Activated CD4-positive, alpha-beta memory T cell treated with anti-CD3 and anti-CD28 coated beads for 36 hours (primary cell): ENCODE data around the gene ZFP69. TPM values are rescaled to one million over a fixed set of nuclear protein-coding genes. Genes with fewer than 3 reads are reported as not detected.
"Not testable (repeated sequence)": the region's sequence is repeated elsewhere in the genome, so short reads cannot be mapped to it uniquely, and the experiment has no call there.

Experiments used
- CTCF ChIA-PET: fragments of 350-600 bp; sonication (Branson Sonifier 250); formaldehyde crosslinking; loops from one replicate; lab custom pipeline; 2021; ENCODE audit warnings: antibody characterized with exemption, inconsistent platforms; lab: Charles Lee
- POLR2A ChIA-PET: fragments of 350-600 bp; sonication (Branson Sonifier 250); formaldehyde crosslinking; loops from one replicate; lab custom pipeline; 2021; ENCODE audit warnings: antibody characterized with exemption; lab: Charles Lee
- DNase-seq: peaks from one replicate; pipeline ENCODE4 v3.0.0-alpha.2; 2020
- H3K27ac Mint-ChIP-seq: one replicate; pipeline ENCODE4 v1.8.0; 2021; ENCODE audit warnings: mixed read lengths
- H3K27me3 Mint-ChIP-seq: one replicate; pipeline ENCODE4 v1.8.0; 2021; ENCODE audit warnings: mixed read lengths
- H3K36me3 Mint-ChIP-seq: one replicate; pipeline ENCODE4 v1.8.0; 2021; ENCODE audit warnings: mixed read lengths
- H3K4me1 Mint-ChIP-seq: one replicate; pipeline ENCODE4 v1.8.0; 2021; ENCODE audit warnings: low read depth, mixed read lengths
- H3K4me3 Mint-ChIP-seq: one replicate; pipeline ENCODE4 v1.8.0; 2021; ENCODE audit warnings: mild to moderate bottlenecking, mixed read lengths
- H3K9me3 Mint-ChIP-seq: one replicate; pipeline ENCODE4 v1.8.0; 2021; ENCODE audit warnings: mixed read lengths
- intact Hi-C: fragments of 100-400 bp; cut with micrococcal nuclease; formaldehyde crosslinking; loops from one replicate; pipeline ENCODE4 v1.15.1; 2023
- total RNA-seq, 2 experiments: library from RNA; stranded (reverse); gene quantifications; one replicate each; pipeline ENCODE4 v1.2.3, GENCODE V29; 2021

Gene ZFP69
- total RNA-seq, 2 experiments from 2014 or later: 3.9 to 4.5 TPM

DNA sequence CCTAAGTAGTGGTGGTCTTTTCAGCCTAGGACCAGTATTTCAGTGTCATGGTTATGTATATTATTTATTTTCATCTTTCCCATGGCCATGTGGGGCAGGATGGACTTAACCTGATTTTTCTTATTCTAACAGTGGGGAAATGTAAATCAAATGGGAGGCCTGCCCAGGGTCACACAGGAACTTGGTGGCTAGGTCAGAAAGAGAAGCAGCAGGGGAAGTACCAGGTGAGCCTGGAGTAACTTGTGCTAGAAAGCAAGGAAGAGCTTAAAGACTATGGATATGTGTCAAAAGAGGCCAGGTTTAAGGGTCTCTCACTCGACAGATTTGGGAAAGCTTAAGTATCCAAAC, 25.9 kb upstream of the ZFP69 start:
- Mint-ChIP-seq H3K4me3 (peak overlapping the region; percentile 78), H3K9me3 (peaks cover 53% of the 10 kb centered on the region), H3K4me1 (peaks cover 34% of the 10 kb centered on the region), H3K36me3 (peaks cover 61% of the 10 kb centered on the region), H3K27me3 (no peaks in the 10 kb centered on the region), H3K27ac (peak overlapping the region; percentile 97)
- no peak for DNase-seq
- CTCF ChIA-PET: interaction anchor here (0.7 to 2.0 kb wide), 6 partner anchors 13 to 1053 kb away, joined by 3 to 10 read pairs (median 4); partner anchors contain the start of genes EXO5 and ZNF684
- POLR2A ChIA-PET: interaction anchor here (1.1 to 2.1 kb wide), 6 partner anchors 8 to 241 kb away, joined by 3 to 21 read pairs (median 6); partner anchors contain the start of genes EXO5, NFYC and ZFP69
- intact Hi-C loops: loop anchor here (1.0 to 10.0 kb wide), 6 partner anchors 26 to 244 kb away; partner anchors contain the start of genes EXO5, NFYC, ZFP69 and ZMPSTE24

DNA sequence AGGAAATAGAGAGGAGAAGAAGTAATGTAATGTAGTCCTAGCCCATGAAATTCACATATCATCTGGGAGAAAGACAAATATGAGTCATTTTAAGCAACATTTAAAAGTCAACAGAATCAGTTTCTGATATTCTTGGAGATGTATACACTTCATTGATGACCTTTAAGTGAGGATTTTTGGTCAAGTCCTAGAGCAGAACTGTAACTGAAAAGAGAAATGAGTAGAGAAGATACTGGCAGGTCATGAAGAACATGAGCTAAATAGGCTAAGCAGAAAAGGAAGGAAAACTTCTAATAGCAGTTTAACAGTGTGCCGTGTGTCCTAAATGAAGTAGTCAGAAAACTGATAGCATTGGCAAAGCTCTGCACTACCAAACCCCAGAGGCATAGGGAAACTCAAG, 22.2 kb upstream of the ZFP69 start:
- peaks cover 26% of the 10 kb centered on the region for H3K4me1 Mint-ChIP-seq
- DNase-seq: no peak
- ChIA-PET CTCF (no interaction called here), POLR2A (no interaction called here)
- H3K36me3 Mint-ChIP-seq: peaks cover 83% of the 10 kb centered on the region
- no peak overlapping the region for H3K4me3 Mint-ChIP-seq
- peaks cover 79% of the 10 kb centered on the region for H3K9me3 Mint-ChIP-seq
- no peak overlapping the region for H3K27ac Mint-ChIP-seq
- H3K27me3 Mint-ChIP-seq: no peaks in the 10 kb centered on the region
- intact Hi-C loops: loop anchor here (10.0 kb wide), 1 partner anchor 240 kb away; the partner anchor contains the start of gene NFYC

DNA sequence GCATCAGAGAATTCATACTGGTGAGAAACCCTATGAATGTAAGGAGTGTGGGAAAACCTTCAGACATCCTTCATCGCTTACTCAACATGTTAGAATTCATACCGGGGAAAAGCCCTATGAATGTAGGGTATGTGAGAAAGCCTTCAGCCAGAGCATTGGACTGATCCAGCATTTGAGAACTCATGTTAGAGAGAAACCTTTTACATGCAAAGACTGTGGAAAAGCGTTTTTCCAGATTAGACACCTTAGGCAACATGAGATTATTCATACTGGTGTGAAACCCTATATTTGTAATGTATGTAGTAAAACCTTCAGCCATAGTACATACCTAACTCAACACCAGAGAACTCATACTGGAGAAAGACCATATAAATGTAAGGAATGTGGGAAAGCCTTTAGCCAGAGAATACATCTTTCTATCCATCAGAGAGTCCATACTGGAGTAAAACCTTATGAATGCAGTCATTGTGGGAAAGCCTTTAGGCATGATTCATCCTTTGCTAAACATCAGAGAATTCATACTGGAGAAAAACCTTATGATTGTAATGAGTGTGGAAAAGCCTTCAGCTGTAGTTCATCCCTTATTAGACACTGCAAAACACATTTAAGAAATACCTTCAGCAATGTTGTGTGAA, 14.0 kb upstream of the ZFP69 start:
- no peak overlapping the region for H3K4me3 Mint-ChIP-seq
- POLR2A ChIA-PET: no interaction called here
- peaks cover 84% of the 10 kb centered on the region for H3K9me3 Mint-ChIP-seq
- H3K27me3 Mint-ChIP-seq: no peaks in the 10 kb centered on the region
- H3K36me3 Mint-ChIP-seq: peaks cover 84% of the 10 kb centered on the region
- H3K27ac Mint-ChIP-seq: no peak overlapping the region
- no peak for DNase-seq
- CTCF ChIA-PET: interaction anchor here (1.1 kb wide), 1 partner anchor 21 kb away, joined by 9 read pairs; no protein-coding TSS in a partner anchor
- intact Hi-C loops: no loop called here
- H3K4me1 Mint-ChIP-seq: no peaks in the 10 kb centered on the region

DNA sequence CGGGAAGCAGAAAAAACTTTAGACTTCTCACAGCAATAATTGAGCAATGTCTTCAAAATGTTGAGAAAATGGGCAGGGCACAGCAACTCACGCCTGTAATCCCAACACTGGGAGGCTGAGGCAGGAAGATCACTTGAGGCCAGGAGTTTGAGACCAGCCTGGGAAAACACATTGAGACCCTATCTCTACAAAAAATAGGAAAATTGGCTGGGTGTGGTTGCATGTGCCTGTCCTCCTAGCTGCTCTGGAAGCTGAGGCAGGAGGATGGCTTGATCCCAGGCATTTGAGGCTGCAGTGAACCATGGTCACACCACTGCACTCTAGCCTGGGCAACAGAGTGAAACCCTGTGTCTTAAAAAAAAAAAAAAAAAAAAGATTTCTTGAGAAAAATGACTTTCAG, 7.8 kb upstream of the ZFP69 start:
- Mint-ChIP-seq H3K9me3 (peaks cover 91% of the 10 kb centered on the region), H3K4me3 (no peak overlapping the region), H3K27me3 (no peaks in the 10 kb centered on the region), H3K4me1 (no peaks in the 10 kb centered on the region), H3K27ac (no peak overlapping the region), H3K36me3 (peaks cover 59% of the 10 kb centered on the region)
- no peak for DNase-seq
- intact Hi-C loops: no loop called here
- ChIA-PET POLR2A (interaction anchor here (0.5 kb wide), 1 partner anchor 15 kb away, joined by 4 read pairs; no protein-coding TSS in a partner anchor), CTCF (no interaction called here)

DNA sequence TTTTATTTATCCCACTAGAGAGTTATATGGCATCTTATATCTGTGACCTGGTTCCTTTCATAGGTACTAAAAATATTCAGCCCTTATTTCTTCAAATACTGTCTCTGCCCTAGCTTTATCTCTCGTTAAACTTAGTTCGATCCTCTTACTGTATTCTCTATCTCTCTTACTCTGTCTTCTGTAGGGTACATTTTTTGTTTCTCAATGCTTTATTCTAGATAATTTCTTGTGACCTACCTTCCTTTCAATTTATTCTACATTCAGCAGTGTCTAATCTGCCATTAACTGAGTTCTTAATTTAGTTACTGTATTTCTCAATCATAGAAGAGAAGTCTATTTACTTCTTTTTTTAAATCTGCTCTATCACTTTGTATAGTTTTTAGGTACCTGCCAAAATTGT, 1.8 kb upstream of the ZFP69 start:
- no peak for DNase-seq
- Mint-ChIP-seq H3K4me1 (peaks cover 19% of the 10 kb centered on the region), H3K36me3 (peaks cover 26% of the 10 kb centered on the region), H3K9me3 (peaks cover 62% of the 10 kb centered on the region), H3K27me3 (no peaks in the 10 kb centered on the region), H3K4me3 (no peak overlapping the region), H3K27ac (no peak overlapping the region)
- intact Hi-C loops: no loop called here
- CTCF ChIA-PET: no interaction called here
- POLR2A ChIA-PET: no interaction called here

DNA sequence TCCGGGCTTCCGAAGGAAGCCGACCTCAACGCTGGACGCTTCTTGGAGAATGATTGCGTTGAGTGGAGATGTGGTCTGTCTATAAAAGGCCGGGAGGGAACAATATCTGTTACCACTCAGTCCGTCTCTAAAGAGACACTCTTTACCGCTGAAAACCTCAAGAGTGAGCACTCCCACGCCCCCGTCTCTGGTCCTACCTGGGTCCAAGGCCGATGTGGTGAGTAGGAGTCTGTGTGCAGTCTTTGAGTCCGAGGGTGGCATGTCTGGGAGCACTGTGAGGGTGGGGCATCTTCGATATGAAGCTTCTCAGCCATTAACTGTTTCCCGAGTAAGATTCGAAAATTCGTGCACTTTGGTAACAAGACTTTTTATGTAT, 576 bp downstream of the ZFP69 start:
- POLR2A ChIA-PET: interaction anchor here (1.1 to 2.6 kb wide), 2 partner anchors 27 to 104 kb away, joined by 3 to 13 read pairs; partner anchors contain the start of genes SMAP2 and ZFP69B
- H3K4me3 Mint-ChIP-seq: peak overlapping the region; percentile 78
- H3K4me1 Mint-ChIP-seq: peaks cover 19% of the 10 kb centered on the region
- H3K9me3 Mint-ChIP-seq: peaks cover 59% of the 10 kb centered on the region
- DNase-seq: peak; percentile 41
- peaks cover 38% of the 10 kb centered on the region for H3K36me3 Mint-ChIP-seq
- CTCF ChIA-PET: interaction anchor here (0.6 to 2.0 kb wide), 5 partner anchors 9 to 325 kb away, joined by 3 to 6 read pairs (median 6); partner anchors contain the start of gene ZFP69B
- H3K27ac Mint-ChIP-seq: peak overlapping the region; percentile 65
- H3K27me3 Mint-ChIP-seq: no peaks in the 10 kb centered on the region
- intact Hi-C loops: loop anchor here (1.0 to 2.0 kb wide), 2 partner anchors 26 to 31 kb away; partner anchors contain the start of gene EXO5

DNA sequence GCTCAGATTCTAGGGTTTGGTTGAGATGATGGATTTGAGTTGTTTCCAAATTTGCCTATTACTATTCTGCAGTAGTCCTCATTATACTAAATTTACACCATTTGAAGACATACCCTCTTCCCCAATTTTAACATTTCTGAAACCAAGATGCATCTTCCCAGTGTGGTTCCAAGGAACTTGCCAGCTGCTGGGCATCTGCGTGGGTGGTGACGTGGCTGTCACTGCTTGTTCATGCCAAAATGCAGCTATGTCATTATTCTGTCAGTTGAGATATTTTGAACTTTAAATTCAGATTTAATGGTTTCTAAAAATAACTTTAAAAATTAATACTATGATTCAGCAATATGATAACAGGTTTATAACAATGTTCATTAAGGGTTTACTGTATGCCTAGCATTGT, 1.2 kb downstream of the ZFP69 start:
- intact Hi-C loops: no loop called here
- ChIA-PET CTCF (interaction anchor here (0.6 to 2.0 kb wide), 5 partner anchors 8 to 326 kb away, joined by 3 to 6 read pairs (median 6); partner anchors contain the start of gene ZFP69B), POLR2A (interaction anchor here (1.1 to 2.6 kb wide), 2 partner anchors 28 to 105 kb away, joined by 3 to 13 read pairs; partner anchors contain the start of genes SMAP2 and ZFP69B)
- Mint-ChIP-seq H3K36me3 (peaks cover 40% of the 10 kb centered on the region), H3K27me3 (no peaks in the 10 kb centered on the region), H3K4me1 (peaks cover 19% of the 10 kb centered on the region), H3K4me3 (peak overlapping the region; percentile 78), H3K9me3 (peaks cover 58% of the 10 kb centered on the region), H3K27ac (no peak overlapping the region)
- DNase-seq: no peak

DNA sequence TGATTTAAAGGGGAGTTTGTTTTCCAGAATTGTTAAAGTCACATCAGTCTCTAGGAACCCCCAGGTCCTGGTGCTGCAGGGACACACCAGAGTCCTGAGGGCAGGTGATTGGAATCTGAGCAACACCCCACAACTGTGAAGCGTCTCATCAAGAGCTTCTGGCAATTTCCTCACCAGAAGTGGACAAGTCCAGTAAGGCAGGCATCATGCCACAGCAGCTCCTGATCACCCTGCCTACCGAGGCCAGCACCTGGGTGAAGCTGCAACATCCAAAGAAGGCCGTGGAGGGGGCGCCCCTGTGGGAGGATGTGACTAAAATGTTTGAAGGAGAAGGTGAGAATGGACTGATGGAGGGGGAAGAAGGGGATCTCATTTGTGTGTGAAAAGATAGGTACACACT, 2.1 kb downstream of the ZFP69 start:
- Mint-ChIP-seq H3K36me3 (peaks cover 47% of the 10 kb centered on the region), H3K27me3 (no peaks in the 10 kb centered on the region), H3K9me3 (peaks cover 58% of the 10 kb centered on the region), H3K4me1 (peaks cover 19% of the 10 kb centered on the region), H3K4me3 (no peak overlapping the region), H3K27ac (no peak overlapping the region)
- ChIA-PET CTCF (interaction anchor here (1.4 to 2.0 kb wide), 3 partner anchors 29 to 327 kb away, joined by 6 read pairs; partner anchors contain the start of gene ZFP69B), POLR2A (no interaction called here)
- DNase-seq: peak; percentile 31
- intact Hi-C loops: no loop called here

DNA sequence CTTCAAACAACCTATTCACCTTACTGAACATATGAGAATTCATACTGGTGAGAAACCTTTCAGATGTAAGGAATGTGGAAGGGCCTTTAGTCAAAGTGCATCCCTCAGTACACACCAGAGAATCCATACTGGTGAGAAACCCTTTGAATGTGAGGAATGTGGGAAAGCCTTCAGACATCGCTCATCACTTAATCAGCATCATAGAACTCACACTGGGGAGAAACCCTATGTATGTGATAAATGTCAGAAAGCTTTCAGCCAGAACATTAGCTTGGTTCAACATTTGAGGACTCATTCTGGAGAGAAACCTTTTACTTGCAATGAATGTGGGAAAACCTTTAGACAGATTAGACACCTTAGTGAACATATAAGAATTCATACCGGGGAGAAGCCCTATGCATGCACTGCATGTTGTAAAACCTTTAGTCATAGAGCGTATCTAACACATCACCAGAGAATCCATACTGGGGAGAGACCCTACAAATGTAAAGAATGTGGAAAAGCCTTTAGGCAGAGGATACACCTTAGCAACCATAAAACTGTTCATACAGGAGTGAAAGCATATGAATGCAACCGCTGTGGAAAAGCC, 18.3 kb downstream of the ZFP69 start:
- no peak overlapping the region for H3K4me3 Mint-ChIP-seq
- no peaks in the 10 kb centered on the region for H3K27me3 Mint-ChIP-seq
- POLR2A ChIA-PET: interaction anchor here (0.5 kb wide), 1 partner anchor 371 kb away, joined by 3 read pairs; no protein-coding TSS in a partner anchor
- H3K36me3 Mint-ChIP-seq: peaks cover 76% of the 10 kb centered on the region
- no peak for DNase-seq
- H3K4me1 Mint-ChIP-seq: peaks cover 2% of the 10 kb centered on the region
- H3K27ac Mint-ChIP-seq: no peak overlapping the region
- H3K9me3 Mint-ChIP-seq: peaks cover 75% of the 10 kb centered on the region
- CTCF ChIA-PET: no interaction called here
- intact Hi-C loops: no loop called here

DNA sequence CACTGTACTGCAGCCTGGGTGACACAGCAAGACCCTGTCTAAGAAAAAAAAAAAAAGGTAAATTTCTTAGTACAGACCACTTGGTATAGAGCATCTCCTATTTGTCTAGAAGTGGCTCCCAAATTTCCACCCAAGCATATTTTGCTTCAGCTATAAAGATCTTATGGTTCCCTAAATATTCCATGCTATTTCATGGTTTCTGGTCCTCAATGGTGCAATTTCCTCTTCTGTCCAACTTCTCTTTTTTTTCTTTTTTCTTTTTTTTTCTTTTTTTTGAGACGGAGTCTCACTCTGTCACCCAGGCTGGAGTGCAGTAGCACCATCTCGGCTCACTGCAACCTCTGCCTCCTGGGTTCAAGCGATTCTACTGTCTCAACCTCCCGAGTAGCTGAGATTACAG, 25.6 kb downstream of the ZFP69 start:
- peaks cover 62% of the 10 kb centered on the region for H3K36me3 Mint-ChIP-seq
- H3K4me3 Mint-ChIP-seq, DNase-seq, intact Hi-C loops, CTCF ChIA-PET, H3K27me3 Mint-ChIP-seq, H3K4me1 Mint-ChIP-seq, POLR2A ChIA-PET, H3K27ac Mint-ChIP-seq: not testable (repeated sequence)
- H3K9me3 Mint-ChIP-seq: peaks cover 71% of the 10 kb centered on the region

DNA sequence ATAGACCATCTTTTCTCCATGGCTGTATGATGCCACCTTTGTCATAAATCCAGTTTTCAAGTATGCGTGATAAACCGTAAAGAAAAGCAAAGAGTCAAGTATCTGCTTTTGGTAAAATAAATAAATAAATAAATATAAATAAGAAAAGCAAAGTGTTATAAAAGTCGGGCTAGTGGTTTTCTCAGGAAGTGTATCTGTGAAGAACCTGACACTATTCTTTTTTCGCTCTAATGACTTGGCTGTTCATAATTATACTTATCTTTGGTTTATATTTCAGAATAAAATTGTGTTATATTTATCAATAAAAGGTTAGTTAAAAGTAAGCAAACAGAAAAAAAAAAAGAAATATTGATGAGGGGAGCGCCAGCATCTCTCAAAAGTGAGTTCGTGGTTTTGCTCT, 30.9 kb downstream of the ZFP69 start:
- peaks cover 49% of the 10 kb centered on the region for H3K9me3 Mint-ChIP-seq
- CTCF ChIA-PET: interaction anchor here (0.6 to 3.5 kb wide), 3 partner anchors 25 to 70 kb away, joined by 3 to 15 read pairs (median 3); partner anchors contain the start of genes ZFP69B and ZNF684

More for the DNA sequence above, 30.9 kb downstream of the ZFP69 start:
- DNase-seq: no peak
- Mint-ChIP-seq H3K4me3 (peak overlapping the region; percentile 77), H3K36me3 (peaks cover 52% of the 10 kb centered on the region), H3K4me1 (peaks cover 11% of the 10 kb centered on the region), H3K27ac (peak overlapping the region; percentile 78), H3K27me3 (no peaks in the 10 kb centered on the region)
- intact Hi-C loops: loop anchor here (1.0 to 2.0 kb wide), 3 partner anchors 23 to 57 kb away; partner anchors contain the start of genes ZFP69 and ZNF684
- POLR2A ChIA-PET: interaction anchor here (0.7 to 1.8 kb wide), 4 partner anchors 24 to 134 kb away, joined by 3 to 8 read pairs (median 6); partner anchors contain the start of genes ZFP69B and ZNF684
